Loucy (cell line): ENCODE results near the gene CGB2.
"Not testable (repeated sequence)": the region's sequence is repeated elsewhere in the genome, so short reads cannot be mapped to it uniquely, and the experiment has no call there.

Experiments
- H2AFZ ChIP-seq: fragments of 200-600 bp; sonication (generic); 2 replicates; pipeline ENCODE4 v1.6.0; 2016; ENCODE audit warnings: antibody characterized with exemption, mild to moderate bottlenecking, low read length, moderate library complexity
- H3F3A ChIP-seq: fragments of 200-600 bp; 2 replicates; pipeline ENCODE4 v1.6.0; 2016; ENCODE audit warnings: antibody characterized with exemption, low read depth, mild to moderate bottlenecking
- H3K27me3 ChIP-seq: fragments of 200-600 bp; sonication (generic); 2 replicates; pipeline ENCODE4 v1.6.1; 2014; ENCODE audit warnings: low read length, mild to moderate bottlenecking; ENCODE audit not compliant: insufficient read depth, poor library complexity, severe bottlenecking
- H3K36me3 ChIP-seq: fragments of 200-600 bp; sonication (generic); 2 replicates; pipeline ENCODE4 v1.6.1; 2016; ENCODE audit warnings: low read length; ENCODE audit not compliant: insufficient read depth
- H3K4me1 ChIP-seq: fragments of 200-600 bp; sonication (generic); 2 replicates; pipeline ENCODE4 v1.5.1; 2014; ENCODE audit warnings: low read length, mild to moderate bottlenecking; ENCODE audit not compliant: insufficient read depth, poor library complexity, severe bottlenecking
- H3K4me2 ChIP-seq: fragments of 200-600 bp; sonication (generic); 2 replicates; pipeline ENCODE4 v1.6.0; 2014; ENCODE audit warnings: antibody characterized with exemption, low read length, low read depth, mild to moderate bottlenecking; ENCODE audit not compliant: poor library complexity, severe bottlenecking
- H3K4me3 ChIP-seq: fragments of 200-600 bp; sonication (generic); 2 replicates; pipeline ENCODE4 v1.5.1; 2014; ENCODE audit warnings: low read length, mild to moderate bottlenecking, mixed read lengths; ENCODE audit not compliant: poor library complexity, severe bottlenecking
- H3K79me2 ChIP-seq: fragments of 200-600 bp; sonication (generic); 2 replicates; pipeline ENCODE4 v1.6.1; 2014; ENCODE audit warnings: low read length; ENCODE audit not compliant: insufficient read depth
- H3K9ac ChIP-seq: fragments of 200-600 bp; sonication (generic); 2 replicates; pipeline ENCODE4 v1.6.0; 2014; ENCODE audit warnings: mild to moderate bottlenecking, low read depth, low read length, moderate library complexity; ENCODE audit not compliant: poor library complexity, severe bottlenecking
- H3K9me2 ChIP-seq: fragments of 200-600 bp; sonication (generic); replicated peaks from 2 replicates; pipeline ENCODE4 v1.6.1; 2016; ENCODE audit warnings: low read depth, low read length, mixed read lengths
- H3K9me3 ChIP-seq: fragments of 200-600 bp; sonication (generic); 2 replicates; pipeline ENCODE4 v1.6.1; 2014; ENCODE audit warnings: mild to moderate bottlenecking, antibody characterized with exemption, low read length, low read depth; ENCODE audit not compliant: insufficient read depth
- H4K20me1 ChIP-seq: fragments of 200-600 bp; sonication (generic); 2 replicates; pipeline ENCODE4 v1.6.0; 2014; ENCODE audit warnings: antibody characterized with exemption, low read length, mild to moderate bottlenecking; ENCODE audit not compliant: insufficient read depth, poor library complexity, severe bottlenecking
- EZH2phosphoT487 ChIP-seq: fragments of 200-600 bp; IDR thresholded peaks from 2 replicates; pipeline ENCODE4 v1.6.1; 2018; ENCODE audit warnings: antibody characterized with exemption, mild to moderate bottlenecking, moderate library complexity, borderline replicate concordance
- TF ChIP-seq, protein P1 (sequence below): fragments of 200-600 bp; sonication (generic); conservative IDR thresholded peaks from 2 replicates; pipeline ENCODE4 v1.5.1; 2014; ENCODE audit warnings: mild to moderate bottlenecking, antibody characterized with exemption, low read length

Gene CGB2

DNA sequence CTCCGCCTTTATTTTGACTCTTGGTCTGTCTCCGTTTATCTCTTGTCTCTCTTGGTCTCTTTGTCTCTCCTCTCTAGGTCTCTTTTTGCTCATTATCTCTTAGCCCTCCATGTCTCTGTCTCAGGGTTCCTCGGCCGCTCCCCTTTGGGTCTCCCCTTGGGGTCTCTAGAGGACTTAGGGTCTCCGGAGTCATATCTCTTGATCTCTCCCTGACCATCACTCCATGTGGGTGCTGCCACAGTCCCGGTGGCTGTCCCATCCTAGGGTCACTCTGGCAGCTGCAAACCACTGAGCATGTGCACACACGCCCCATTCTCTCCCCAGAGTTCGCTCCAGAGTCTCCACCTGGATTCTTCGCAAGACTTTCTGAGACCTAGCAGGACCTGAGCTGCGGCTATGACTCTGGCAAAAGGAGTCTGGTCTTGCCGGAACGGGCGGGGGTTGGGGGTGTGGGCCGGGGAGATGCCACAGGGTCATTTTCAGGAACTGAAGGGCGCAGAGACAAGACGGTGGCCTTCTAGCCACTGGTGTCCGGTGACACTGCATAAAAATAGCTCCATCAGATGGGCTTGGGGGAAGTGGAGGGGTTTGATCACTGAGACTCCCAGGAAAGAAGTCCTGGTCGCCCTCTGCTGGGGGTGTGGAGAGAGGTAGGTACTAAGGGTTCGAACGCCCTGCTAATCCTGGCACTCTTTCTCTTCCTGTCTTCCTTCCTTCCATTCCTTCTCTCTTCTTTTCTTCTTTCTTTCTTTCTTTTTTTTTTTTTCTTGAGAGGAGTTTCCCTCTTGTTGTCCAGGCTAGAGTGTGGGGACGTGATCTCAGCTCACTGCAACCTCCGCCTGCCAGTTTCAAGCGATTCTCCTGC, 42.1 kb downstream of the CGB2 start:
- H3K79me2 ChIP-seq, result no peaks in the 10 kb centered on the region
- no peak overlapping the region for H3K4me2 ChIP-seq
- H3F3A ChIP-seq, result no peaks in the 10 kb centered on the region

DNA sequence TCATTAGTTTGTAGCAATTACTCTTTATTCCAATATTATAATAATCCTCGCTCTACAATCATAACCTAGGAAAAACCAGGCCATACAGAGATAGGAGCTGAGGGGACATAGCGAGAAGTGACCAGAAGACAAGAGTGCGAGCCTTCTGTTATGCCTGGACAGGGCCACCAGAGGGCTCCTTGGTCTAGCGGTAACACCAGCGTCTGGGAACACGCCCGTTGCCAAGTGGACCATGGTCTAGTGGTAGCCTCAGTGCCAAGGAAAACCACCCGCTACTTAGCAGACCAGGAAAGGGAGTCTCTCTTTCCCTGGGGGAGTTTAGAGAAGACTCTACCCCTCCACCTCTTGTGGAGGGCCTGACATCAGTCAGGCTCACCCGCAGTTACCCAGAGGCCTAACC, 43.2 kb downstream of the CGB2 start:
- TF ChIP-seq, protein P1, sequence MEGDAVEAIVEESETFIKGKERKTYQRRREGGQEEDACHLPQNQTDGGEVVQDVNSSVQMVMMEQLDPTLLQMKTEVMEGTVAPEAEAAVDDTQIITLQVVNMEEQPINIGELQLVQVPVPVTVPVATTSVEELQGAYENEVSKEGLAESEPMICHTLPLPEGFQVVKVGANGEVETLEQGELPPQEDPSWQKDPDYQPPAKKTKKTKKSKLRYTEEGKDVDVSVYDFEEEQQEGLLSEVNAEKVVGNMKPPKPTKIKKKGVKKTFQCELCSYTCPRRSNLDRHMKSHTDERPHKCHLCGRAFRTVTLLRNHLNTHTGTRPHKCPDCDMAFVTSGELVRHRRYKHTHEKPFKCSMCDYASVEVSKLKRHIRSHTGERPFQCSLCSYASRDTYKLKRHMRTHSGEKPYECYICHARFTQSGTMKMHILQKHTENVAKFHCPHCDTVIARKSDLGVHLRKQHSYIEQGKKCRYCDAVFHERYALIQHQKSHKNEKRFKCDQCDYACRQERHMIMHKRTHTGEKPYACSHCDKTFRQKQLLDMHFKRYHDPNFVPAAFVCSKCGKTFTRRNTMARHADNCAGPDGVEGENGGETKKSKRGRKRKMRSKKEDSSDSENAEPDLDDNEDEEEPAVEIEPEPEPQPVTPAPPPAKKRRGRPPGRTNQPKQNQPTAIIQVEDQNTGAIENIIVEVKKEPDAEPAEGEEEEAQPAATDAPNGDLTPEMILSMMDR, result peak; percentile 50
- not testable (repeated sequence) for H3K36me3 ChIP-seq, H3K9me2 ChIP-seq, H3K4me2 ChIP-seq, H3K27me3 ChIP-seq, H3K4me1 ChIP-seq, H3K9me3 ChIP-seq, H2AFZ ChIP-seq, H3F3A ChIP-seq, H3K79me2 ChIP-seq, H4K20me1 ChIP-seq, H3K9ac ChIP-seq, H3K4me3 ChIP-seq

More for the DNA sequence above, 42.1 kb downstream of the CGB2 start:
- Histone ChIP-seq H3K9me2 (no peaks in the 10 kb centered on the region), H2AFZ (no peak overlapping the region), H3K4me1 (no peaks in the 10 kb centered on the region), H4K20me1 (no peaks in the 10 kb centered on the region), H3K4me3 (no peak overlapping the region), H3K27me3 (no peaks in the 10 kb centered on the region), H3K9ac (no peak overlapping the region), H3K36me3 (no peaks in the 10 kb centered on the region), H3K9me3 (no peaks in the 10 kb centered on the region)
- TF ChIP-seq, protein P1, result peak; percentile 46
- TF ChIP-seq EZH2phosphoT487, result no peak

DNA sequence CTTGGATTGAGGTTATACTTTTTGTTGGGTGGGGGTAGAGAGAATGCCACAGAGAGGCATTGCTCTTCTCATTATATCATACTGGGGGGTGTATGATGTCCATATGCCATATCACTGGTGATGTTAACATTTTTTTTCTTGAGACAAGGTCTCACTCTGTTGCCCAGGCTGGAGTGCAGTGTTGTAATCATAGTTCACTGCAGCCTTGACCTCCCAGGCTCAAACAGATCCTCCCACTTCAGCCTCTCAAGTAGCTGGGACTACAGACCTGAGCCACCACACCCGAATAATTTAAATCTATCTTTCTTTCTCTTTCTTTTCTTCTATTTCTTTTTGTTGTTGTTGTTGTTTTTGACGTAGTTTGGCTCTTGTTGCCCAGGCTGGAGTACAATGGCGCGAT, 48.7 kb downstream of the CGB2 start:
- Histone ChIP-seq H3K27me3 (no peaks in the 10 kb centered on the region), H3K9me3 (no peaks in the 10 kb centered on the region), H3K4me2 (no peak overlapping the region), H3K36me3 (no peaks in the 10 kb centered on the region), H3K4me1 (peaks cover 4% of the 10 kb centered on the region), H3K79me2 (peaks cover 2% of the 10 kb centered on the region), H4K20me1 (no peaks in the 10 kb centered on the region), H3F3A (no peaks in the 10 kb centered on the region), H3K9ac (no peak overlapping the region), H3K4me3 (no peak overlapping the region), H2AFZ (no peak overlapping the region), H3K9me2 (no peaks in the 10 kb centered on the region)
- TF ChIP-seq, protein P1, result no peak
- no peak for TF ChIP-seq EZH2phosphoT487
